A673 (cell line): Measurements from ENCODE around the gene CANX. TPM values are rescaled to one million over a fixed set of nuclear protein-coding genes. Genes with fewer than 3 reads are reported as not detected.

ENCODE experiments used
- BruUV-seq: library from RNA; stranded (reverse); fragments of 400-500 nt; replicated peaks from 2 replicates; lab custom pipeline; 2021; lab: Mats Ljungman, UMichigan
- CTCF ChIA-PET: fragments of 300-600 bp; sonication (Branson Sonifier 250); formaldehyde crosslinking; loops from one replicate; lab custom pipeline; 2022; ENCODE audit warnings: antibody characterized with exemption; lab: Charles Lee
- POLR2A ChIA-PET: fragments of 300-600 bp; sonication (Branson Sonifier 250); formaldehyde crosslinking; loops from one replicate; lab custom pipeline; 2022; ENCODE audit warnings: antibody characterized with exemption; ENCODE audit not compliant: low non-redundant PET; lab: Charles Lee
- DNase-seq: peaks from one replicate; pipeline ENCODE4 v3.0.0-alpha.2; 2015; ENCODE audit warnings: low spot score
- H3K27ac ChIP-seq: fragments of 200-600 bp; sonication (generic); 2 replicates; pipeline ENCODE4 v1.5.1; 2016; ENCODE audit warnings: mixed run types, low read depth, mild to moderate bottlenecking, mixed read lengths, antibody characterized with exemption, low read length; ENCODE audit not compliant: poor library complexity, severe bottlenecking
- H3K27me3 ChIP-seq: fragments of 200-600 bp; sonication (generic); replicated peaks from 2 replicates; pipeline ENCODE4 v1.6.1; 2017; ENCODE audit warnings: mixed run types, low read depth, mild to moderate bottlenecking, mixed read lengths, antibody characterized with exemption, low read length; ENCODE audit not compliant: insufficient read depth, poor library complexity
- H3K36me3 ChIP-seq: fragments of 200-600 bp; sonication (generic); 2 replicates; pipeline ENCODE4 v1.6.1; 2016; ENCODE audit warnings: mixed run types, mild to moderate bottlenecking, mixed read lengths, antibody characterized with exemption, low read length; ENCODE audit not compliant: insufficient read depth, poor library complexity, severe bottlenecking
- H3K4me1 ChIP-seq: fragments of 200-600 bp; sonication (generic); 2 replicates; pipeline ENCODE4 v1.6.1; 2017; ENCODE audit warnings: mixed run types, mild to moderate bottlenecking, mixed read lengths, antibody characterized with exemption, low read length; ENCODE audit not compliant: insufficient read depth, poor library complexity, severe bottlenecking
- H3K4me3 ChIP-seq: fragments of 200-600 bp; sonication (generic); 2 replicates; pipeline ENCODE4 v1.5.1; 2016; ENCODE audit warnings: low read depth, mixed run types, mild to moderate bottlenecking, mixed read lengths, low read length; ENCODE audit not compliant: poor library complexity, severe bottlenecking
- H3K9me3 ChIP-seq: fragments of 200-600 bp; sonication (generic); 2 replicates; pipeline ENCODE4 v1.6.1; 2016; ENCODE audit warnings: mixed run types, low read depth, mild to moderate bottlenecking, mixed read lengths, antibody characterized with exemption, low read length; ENCODE audit not compliant: poor library complexity, severe bottlenecking
- EZH2 ChIP-seq: fragments of 200-600 bp; sonication (generic); IDR thresholded peaks from 2 replicates; pipeline ENCODE4 v1.6.1; 2017; ENCODE audit warnings: borderline replicate concordance, low read depth, mild to moderate bottlenecking, mixed read lengths, antibody characterized with exemption, low read length; ENCODE audit not compliant: poor library complexity, severe bottlenecking
- intact Hi-C: fragments of 100-400 bp; cut with micrococcal nuclease; formaldehyde crosslinking; loops from one replicate; pipeline ENCODE4 v1.10.0; 2022; ENCODE audit not compliant: unreplicated experiment
- total RNA-seq: library from RNA; stranded (reverse); gene quantifications from 2 replicates; pipeline ENCODE4 v1.2.3, GENCODE V29; 2021
- TF ChIP-seq, protein P1 (sequence below): fragments of 300-800, 200-600 bp; sonication (generic); conservative IDR thresholded peaks from 2 replicates; pipeline ENCODE4 v1.5.1; 2017; ENCODE audit warnings: low read depth, mild to moderate bottlenecking, antibody characterized with exemption, low read length, moderate library complexity, mixed read lengths

Gene CANX
- total RNA-seq, 1 experiment from 2014 or later = 609 TPM

DNA sequence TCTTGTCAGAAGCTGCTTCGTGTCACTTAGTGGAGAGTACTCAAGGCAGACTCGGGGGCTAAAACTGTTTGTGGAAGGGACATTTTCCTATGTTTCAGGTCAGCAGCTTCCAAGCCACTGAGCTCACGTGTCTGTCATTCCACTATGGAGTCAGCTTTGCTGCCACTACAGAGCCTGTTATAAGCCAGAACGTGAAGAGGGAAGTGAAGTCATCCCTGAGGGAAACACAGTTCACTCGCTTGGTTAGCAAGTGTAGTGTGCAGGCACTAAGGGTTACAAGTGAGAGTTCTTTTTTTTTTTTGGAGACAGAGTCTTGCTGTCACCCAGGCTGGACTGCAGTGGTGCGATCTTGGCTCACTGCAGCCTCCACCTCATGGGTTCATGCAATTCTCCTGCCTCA lies 70.5 kb downstream of the CANX start:
- no peak overlapping the region for H3K27ac ChIP-seq
- no peak for DNase-seq
- no peaks in the 10 kb centered on the region for H3K27me3 ChIP-seq
- no TSS peak for BruUV-seq
- H3K4me3 ChIP-seq = no peak overlapping the region
- intact Hi-C loops = no loop called here
- H3K36me3 ChIP-seq = peaks cover 62% of the 10 kb centered on the region
- no peaks in the 10 kb centered on the region for H3K9me3 ChIP-seq
- POLR2A ChIA-PET = no interaction called here
- H3K4me1 ChIP-seq = peaks cover 25% of the 10 kb centered on the region
- no peak for TF ChIP-seq EZH2
- TF ChIP-seq, protein P1, sequence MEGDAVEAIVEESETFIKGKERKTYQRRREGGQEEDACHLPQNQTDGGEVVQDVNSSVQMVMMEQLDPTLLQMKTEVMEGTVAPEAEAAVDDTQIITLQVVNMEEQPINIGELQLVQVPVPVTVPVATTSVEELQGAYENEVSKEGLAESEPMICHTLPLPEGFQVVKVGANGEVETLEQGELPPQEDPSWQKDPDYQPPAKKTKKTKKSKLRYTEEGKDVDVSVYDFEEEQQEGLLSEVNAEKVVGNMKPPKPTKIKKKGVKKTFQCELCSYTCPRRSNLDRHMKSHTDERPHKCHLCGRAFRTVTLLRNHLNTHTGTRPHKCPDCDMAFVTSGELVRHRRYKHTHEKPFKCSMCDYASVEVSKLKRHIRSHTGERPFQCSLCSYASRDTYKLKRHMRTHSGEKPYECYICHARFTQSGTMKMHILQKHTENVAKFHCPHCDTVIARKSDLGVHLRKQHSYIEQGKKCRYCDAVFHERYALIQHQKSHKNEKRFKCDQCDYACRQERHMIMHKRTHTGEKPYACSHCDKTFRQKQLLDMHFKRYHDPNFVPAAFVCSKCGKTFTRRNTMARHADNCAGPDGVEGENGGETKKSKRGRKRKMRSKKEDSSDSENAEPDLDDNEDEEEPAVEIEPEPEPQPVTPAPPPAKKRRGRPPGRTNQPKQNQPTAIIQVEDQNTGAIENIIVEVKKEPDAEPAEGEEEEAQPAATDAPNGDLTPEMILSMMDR = no peak
- CTCF ChIA-PET = no interaction called here

DNA sequence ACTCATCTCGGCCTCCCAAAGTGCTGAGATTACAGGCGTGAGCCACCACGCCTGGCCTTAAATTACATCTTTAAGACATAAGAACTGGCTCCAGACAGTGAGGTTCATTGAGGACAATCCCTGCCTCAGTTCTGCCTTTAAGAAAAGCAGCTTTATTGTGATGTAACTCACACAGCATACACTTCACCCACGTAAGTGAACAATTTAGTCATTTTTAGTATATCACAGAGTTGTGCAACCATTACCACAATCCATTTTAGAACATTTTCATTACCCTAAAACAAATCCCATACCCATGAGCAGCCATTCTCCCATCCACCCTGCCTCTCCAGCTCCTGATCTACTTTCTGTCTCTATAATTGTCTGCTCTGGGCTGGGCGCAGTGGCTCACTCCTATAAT lies 71.0 kb downstream of the CANX start:
- TF ChIP-seq, protein P1 = no peak
- Histone ChIP-seq H3K9me3 (no peaks in the 10 kb centered on the region), H3K4me1 (peaks cover 24% of the 10 kb centered on the region), H3K27ac (no peak overlapping the region), H3K36me3 (peaks cover 68% of the 10 kb centered on the region), H3K27me3 (no peaks in the 10 kb centered on the region), H3K4me3 (no peak overlapping the region)
- DNase-seq = no peak
- intact Hi-C loops = no loop called here
- POLR2A ChIA-PET = no interaction called here
- no TSS peak for BruUV-seq
- CTCF ChIA-PET = no interaction called here

DNA sequence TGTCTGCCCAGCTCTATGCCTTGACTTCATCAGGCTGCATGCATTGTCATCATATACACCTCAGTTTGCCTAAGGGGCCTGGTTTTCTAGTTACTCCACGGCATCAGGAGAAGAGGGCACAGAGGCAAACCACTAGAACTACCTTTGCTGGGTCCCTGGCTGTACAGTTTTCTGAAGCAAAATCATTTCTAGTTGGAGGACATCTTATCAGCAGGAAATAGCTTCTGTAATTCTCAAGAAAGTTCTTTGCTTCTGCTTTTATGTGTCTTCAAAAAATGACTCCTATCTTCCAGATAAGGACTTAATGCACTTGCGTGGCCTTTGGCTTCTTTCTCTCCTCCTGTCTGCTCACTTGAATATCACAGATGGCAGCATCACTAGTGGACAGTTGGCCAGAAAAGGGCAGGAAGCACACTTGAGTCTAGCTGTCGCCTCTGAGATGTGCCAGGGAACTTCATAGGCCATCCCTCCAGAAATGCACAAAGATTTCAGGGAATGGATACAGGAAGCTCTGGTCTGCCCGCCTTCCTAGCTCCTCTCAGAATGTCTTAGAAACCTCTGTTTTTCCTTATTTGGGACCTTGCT lies 72.6 kb downstream of the CANX start:
- CTCF ChIA-PET = interaction anchor here (1.0 kb wide), 1 partner anchor 8 kb away, joined by 3 read pairs; no protein-coding TSS in a partner anchor
- H3K36me3 ChIP-seq = peaks cover 58% of the 10 kb centered on the region
- intact Hi-C loops = no loop called here

More for the DNA sequence above, 72.6 kb downstream of the CANX start:
- no TSS peak for BruUV-seq
- Histone ChIP-seq H3K27ac (no peak overlapping the region), H3K27me3 (no peaks in the 10 kb centered on the region), H3K9me3 (no peaks in the 10 kb centered on the region), H3K4me3 (no peak overlapping the region), H3K4me1 (peaks cover 10% of the 10 kb centered on the region)
- POLR2A ChIA-PET = no interaction called here
- no peak for DNase-seq
- TF ChIP-seq, protein P1 = no peak
- TF ChIP-seq EZH2 = no peak
